HPDE6-E6E7 (cell line): ENCODE results near the gene PACRGL.

Experiments
- DNase-seq: peaks from one replicate; pipeline ENCODE4 v3.0.0; 2011; ENCODE audit warnings: missing footprints; ENCODE audit errors: extremely low spot score

PACRGL gene

GRCh38 chr4:20700007-20700761 lies at the start of gene PACRGL:
PACRGL (plus strand) TSS chr4:20700458; CDS start chr4:20704482, 4,024 bp downstream.
- DNase-seq: peak; percentile 77

- DNase-seq: no peak
Measured at GRCh38 chr4:20652226-20652885, 47.9 kb upstream of the PACRGL start.

- no peak for DNase-seq
Measured at GRCh38 chr4:20658456-20658855, 41.8 kb upstream of the PACRGL start.

GRCh38 chr4:20662851-20663250 lies 37.4 kb upstream of the PACRGL start:
- peak; percentile 35 for DNase-seq

GRCh38 chr4:20666012-20666860 lies 34.0 kb upstream of the PACRGL start:
- DNase-seq: no peak

GRCh38 chr4:20672262-20672661 lies 28.0 kb upstream of the PACRGL start:
- no peak for DNase-seq

GRCh38 chr4:20675786-20676185 lies 24.5 kb upstream of the PACRGL start:
- no peak for DNase-seq

GRCh38 chr4:20676501-20677197 lies 23.6 kb upstream of the PACRGL start:
- no peak for DNase-seq

GRCh38 chr4:20678400-20678799 lies 21.9 kb upstream of the PACRGL start:
- no peak for DNase-seq

GRCh38 chr4:20679951-20680350 lies 20.3 kb upstream of the PACRGL start:
- DNase-seq: no peak

- no peak for DNase-seq
Measured at GRCh38 chr4:20680736-20681135, 19.5 kb upstream of the PACRGL start.

GRCh38 chr4:20681271-20681670 lies 19.0 kb upstream of the PACRGL start:
- DNase-seq: no peak

- DNase-seq: no peak
Measured at GRCh38 chr4:20682853-20683252, 17.4 kb upstream of the PACRGL start.

- DNase-seq: no peak
Measured at GRCh38 chr4:20683766-20684165, 16.5 kb upstream of the PACRGL start.

- DNase-seq: peak; percentile 12
Measured at GRCh38 chr4:20684852-20685763, 15.2 kb upstream of the PACRGL start.

- no peak for DNase-seq
Measured at GRCh38 chr4:20687864-20688263, 12.4 kb upstream of the PACRGL start.

GRCh38 chr4:20696815-20697214 lies 3.4 kb upstream of the PACRGL start:
- DNase-seq: no peak

- no peak for DNase-seq
Measured at GRCh38 chr4:20698382-20698781, 1.9 kb upstream of the PACRGL start.

GRCh38 chr4:20698820-20699219 lies 1.4 kb upstream of the PACRGL start:
- no peak for DNase-seq

- no peak for DNase-seq
Measured at GRCh38 chr4:20711335-20711734, 11.1 kb downstream of the PACRGL start.

- peak; percentile 15 for DNase-seq
Measured at GRCh38 chr4:20723019-20723418, 22.8 kb downstream of the PACRGL start.
